Measurements from ENCODE around the gene TMEM252. TPM values are rescaled to one million over a fixed set of nuclear protein-coding genes. Genes with fewer than 3 reads are reported as not detected.

Gene TMEM252
- total RNA-seq, 1 donor: not detected

DNA sequence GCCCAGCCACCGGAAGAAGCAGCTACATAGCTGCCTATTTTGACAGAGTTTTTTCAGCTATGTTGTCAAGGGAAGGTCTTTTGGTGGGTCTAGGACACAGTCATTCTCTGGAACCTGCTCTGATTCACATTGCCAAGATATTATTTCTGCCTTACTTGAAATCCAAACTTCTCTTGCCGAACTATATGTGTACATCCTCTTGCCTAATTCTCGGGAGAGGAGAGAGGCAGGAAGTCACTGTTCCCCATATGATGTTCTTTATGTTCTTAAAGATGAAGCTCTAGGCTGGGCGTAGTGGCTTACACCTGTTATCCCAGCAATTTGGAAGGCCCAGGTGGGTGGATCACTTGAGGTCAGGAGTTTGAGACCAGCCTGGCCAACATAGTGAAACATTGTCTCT is 8.6 kb downstream of the TMEM252 start:
- no peak overlapping the region for H3K4me3 ChIP-seq (ENCODE audit: low read depth, low read length)
- TF ChIP-seq, protein P1, sequence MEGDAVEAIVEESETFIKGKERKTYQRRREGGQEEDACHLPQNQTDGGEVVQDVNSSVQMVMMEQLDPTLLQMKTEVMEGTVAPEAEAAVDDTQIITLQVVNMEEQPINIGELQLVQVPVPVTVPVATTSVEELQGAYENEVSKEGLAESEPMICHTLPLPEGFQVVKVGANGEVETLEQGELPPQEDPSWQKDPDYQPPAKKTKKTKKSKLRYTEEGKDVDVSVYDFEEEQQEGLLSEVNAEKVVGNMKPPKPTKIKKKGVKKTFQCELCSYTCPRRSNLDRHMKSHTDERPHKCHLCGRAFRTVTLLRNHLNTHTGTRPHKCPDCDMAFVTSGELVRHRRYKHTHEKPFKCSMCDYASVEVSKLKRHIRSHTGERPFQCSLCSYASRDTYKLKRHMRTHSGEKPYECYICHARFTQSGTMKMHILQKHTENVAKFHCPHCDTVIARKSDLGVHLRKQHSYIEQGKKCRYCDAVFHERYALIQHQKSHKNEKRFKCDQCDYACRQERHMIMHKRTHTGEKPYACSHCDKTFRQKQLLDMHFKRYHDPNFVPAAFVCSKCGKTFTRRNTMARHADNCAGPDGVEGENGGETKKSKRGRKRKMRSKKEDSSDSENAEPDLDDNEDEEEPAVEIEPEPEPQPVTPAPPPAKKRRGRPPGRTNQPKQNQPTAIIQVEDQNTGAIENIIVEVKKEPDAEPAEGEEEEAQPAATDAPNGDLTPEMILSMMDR (IDR thresholded peaks at IDR 0.05; ENCODE audit: insufficient read depth, low read length): no peak
- no peak for DNase-seq (ENCODE audit: low read depth)

DNA sequence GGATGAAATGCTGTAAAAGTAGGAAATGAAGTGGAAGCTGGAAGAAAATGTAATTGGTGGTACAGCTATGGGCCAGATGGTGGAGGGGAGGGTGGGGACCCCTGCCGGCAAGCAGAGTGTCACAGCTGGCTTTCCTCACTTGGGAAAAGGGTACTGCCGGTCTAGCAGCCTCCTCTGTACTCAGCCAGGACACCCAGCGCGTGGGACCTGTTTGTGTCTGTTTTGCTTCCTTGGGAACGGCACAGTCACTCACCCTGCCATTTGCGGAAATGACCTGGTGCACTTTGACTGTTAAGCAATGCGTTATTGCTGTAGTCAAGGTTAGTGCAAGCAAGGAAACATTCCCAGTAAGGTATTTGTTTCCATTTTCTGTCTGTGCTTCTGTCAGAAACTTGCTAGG is 10.1 kb downstream of the TMEM252 start:
- no peak for DNase-seq (ENCODE audit: low read depth)
- no peak overlapping the region for H3K4me3 ChIP-seq (ENCODE audit: low read depth, low read length)
- TF ChIP-seq, protein P1 (IDR thresholded peaks at IDR 0.05; ENCODE audit: insufficient read depth, low read length): no peak

DNA sequence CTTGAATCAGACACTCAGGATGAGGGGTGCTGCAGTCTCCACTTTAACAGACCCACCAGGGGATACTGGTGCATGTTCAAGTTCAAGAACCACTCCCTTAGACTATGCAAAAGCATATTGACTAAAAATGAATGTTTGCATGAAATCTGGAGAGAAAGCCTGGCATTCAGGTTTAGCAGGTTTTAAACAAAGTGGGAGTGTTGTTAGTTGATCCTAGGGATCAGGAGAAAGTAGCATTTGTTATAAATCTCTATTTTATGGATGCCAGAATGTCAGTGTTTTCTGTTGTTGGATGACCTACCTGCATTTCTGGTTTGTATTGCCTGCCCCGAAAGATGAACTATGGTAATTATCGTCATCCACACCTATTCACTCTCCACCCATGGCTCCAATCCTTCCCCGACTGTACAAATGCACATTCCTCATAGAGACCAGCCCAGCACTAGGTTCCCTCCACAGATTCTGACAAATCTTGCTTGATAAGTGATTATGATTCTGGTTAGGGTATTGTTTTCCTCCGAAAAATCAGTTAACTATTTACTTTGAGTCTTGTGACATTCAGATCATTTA is 17.2 kb downstream of the TMEM252 start:
- H3K4me3 ChIP-seq (ENCODE audit: low read depth, low read length): no peak overlapping the region
- TF ChIP-seq, protein P1 (IDR thresholded peaks at IDR 0.05; ENCODE audit: insufficient read depth, low read length): no peak
- DNase-seq (ENCODE audit: low read depth): no peak

DNA sequence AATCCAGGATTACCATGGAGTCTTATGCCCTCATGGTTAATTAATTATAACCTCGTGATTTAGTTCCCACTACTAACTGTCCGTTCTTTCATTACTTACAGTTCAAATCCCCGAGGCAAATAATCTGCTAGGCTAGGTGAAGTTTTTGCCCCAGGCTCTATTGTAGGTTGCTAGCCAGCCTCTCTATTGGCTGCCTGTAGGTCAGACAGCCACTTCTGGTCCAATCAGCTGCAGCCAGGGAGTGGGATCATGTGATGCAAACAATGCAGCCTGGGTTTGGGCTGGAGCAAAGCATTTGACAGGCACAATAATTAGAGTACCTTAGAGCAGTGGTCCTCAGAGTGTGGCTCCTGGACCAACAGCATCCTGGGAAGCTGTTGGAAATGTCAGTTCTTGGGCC is 17.7 kb downstream of the TMEM252 start:
- H3K4me3 ChIP-seq (ENCODE audit: low read depth, low read length): no peak overlapping the region
- DNase-seq (ENCODE audit: low read depth): no peak
- TF ChIP-seq, protein P1 (IDR thresholded peaks at IDR 0.05; ENCODE audit: insufficient read depth, low read length): no peak

DNA sequence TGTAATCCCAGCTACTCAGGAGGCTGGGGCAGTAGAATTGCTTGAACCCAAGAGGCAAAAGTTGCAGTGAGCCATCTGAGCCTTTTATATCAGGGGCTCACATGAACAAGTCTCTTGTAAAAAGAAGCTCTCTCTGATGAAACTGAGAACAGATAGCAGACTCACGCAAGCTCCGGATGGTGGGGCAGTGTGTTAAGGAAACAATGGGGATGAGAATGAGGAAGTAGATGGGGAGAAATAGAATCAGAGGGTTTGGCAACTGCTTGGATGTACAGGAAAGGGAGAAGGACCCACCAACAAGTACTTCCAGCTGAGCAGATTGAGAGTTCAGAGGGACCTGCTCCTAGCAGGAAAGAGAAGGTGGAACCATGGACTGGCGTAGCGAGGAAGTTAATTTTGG is 18.6 kb downstream of the TMEM252 start:
- no peak overlapping the region for H3K4me3 ChIP-seq (ENCODE audit: low read depth, low read length)
- TF ChIP-seq, protein P1 (IDR thresholded peaks at IDR 0.05; ENCODE audit: insufficient read depth, low read length): no peak
- DNase-seq (ENCODE audit: low read depth): no peak

DNA sequence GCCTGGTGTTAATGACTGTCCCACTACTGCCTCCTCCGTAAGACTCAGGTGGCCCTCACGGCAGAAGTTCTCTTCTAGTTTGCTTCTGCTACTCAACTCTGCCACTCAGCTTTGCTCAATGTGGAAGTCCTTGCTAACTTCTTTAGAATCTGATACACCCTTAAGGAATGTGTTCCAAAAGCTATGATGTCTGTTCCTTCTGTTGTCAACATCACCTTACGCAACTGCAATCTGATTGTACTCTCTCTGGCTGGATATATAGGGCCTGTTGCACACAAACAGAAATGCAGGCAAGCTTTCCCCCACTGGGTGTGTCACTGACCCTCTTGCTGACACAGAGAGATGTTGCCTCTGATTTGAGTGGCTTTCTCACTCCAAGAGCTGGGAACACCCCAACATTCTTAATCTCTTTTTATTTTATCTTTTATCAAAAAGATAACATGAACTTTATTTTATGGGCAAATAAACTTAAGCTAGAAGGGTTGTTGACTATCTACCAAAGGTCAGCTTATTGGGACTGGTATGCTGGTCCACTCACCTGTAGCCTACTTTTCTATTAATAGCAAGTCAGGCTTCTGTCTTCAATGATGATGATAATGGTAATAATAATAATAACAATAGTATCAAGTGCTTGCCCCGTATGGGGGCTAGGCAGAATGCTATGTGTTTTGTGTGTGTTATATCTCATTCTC is 25.2 kb downstream of the TMEM252 start:
- peak; percentile 60 for DNase-seq (ENCODE audit: low read depth)
- H3K4me3 ChIP-seq (ENCODE audit: low read depth, low read length): no peak overlapping the region
- TF ChIP-seq, protein P1 (IDR thresholded peaks at IDR 0.05; ENCODE audit: insufficient read depth, low read length): no peak

Data from fibroblast of the aortic adventitia (primary cell).